Tongue (tissue), 2 donors: Measurements from ENCODE around the gene LIMK1. TPM values are rescaled to one million over a fixed set of nuclear protein-coding genes. Genes with fewer than 3 reads are reported as not detected.
"Not testable (repeated sequence)": the region's sequence is repeated elsewhere in the genome, so short reads cannot be mapped to it uniquely, and the experiment has no call there.

Experiments
- DNase-seq: peaks from one replicate; pipeline ENCODE4 v3.0.0-alpha.2; 2015
- total RNA-seq: library from RNA; depleted of rRNA; stranded (reverse); fragments of >200 nt; gene quantifications from one replicate; pipeline ENCODE4 v1.2.3, GENCODE V29; 2014

The LIMK1 gene
- total RNA-seq, 1 donor from 2014 or later: 11.3 TPM

GRCh38 chr7:74084722-74085578 lies 1.3 kb downstream of the LIMK1 start:
- no peak for DNase-seq

GRCh38 chr7:74087791-74088453 lies 4.3 kb downstream of the LIMK1 start:
- DNase-seq: no peak

- DNase-seq: no peak
These were observed 8.8 kb downstream of the LIMK1 start for GRCh38 chr7:74092321-74092963.

- DNase-seq: no peak
These were observed 9.4 kb downstream of the LIMK1 start for GRCh38 chr7:74092964-74093471.

- no peak for DNase-seq
These were observed 10.1 kb downstream of the LIMK1 start for GRCh38 chr7:74093671-74094223.

- DNase-seq: peak; percentile 70
These were observed 10.9 kb downstream of the LIMK1 start for GRCh38 chr7:74094224-74095101.

GRCh38 chr7:74095135-74095534 lies 11.5 kb downstream of the LIMK1 start:
- DNase-seq: no peak

- DNase-seq: no peak
These were observed 14.5 kb downstream of the LIMK1 start for GRCh38 chr7:74097937-74098614.

- DNase-seq: no peak
These were observed 15.4 kb downstream of the LIMK1 start for GRCh38 chr7:74099031-74099430.

- DNase-seq: peak; percentile 94
These were observed 17.6 kb downstream of the LIMK1 start for GRCh38 chr7:74101061-74101681.

GRCh38 chr7:74103219-74103772 lies 19.7 kb downstream of the LIMK1 start:
- DNase-seq: no peak

GRCh38 chr7:74104702-74105101 lies 21.1 kb downstream of the LIMK1 start:
- peak; percentile 44 for DNase-seq

GRCh38 chr7:74105992-74106391 lies 22.4 kb downstream of the LIMK1 start:
- no peak for DNase-seq

- DNase-seq: no peak
These were observed 23.2 kb downstream of the LIMK1 start for GRCh38 chr7:74106846-74107245.

GRCh38 chr7:74115326-74115725 lies 31.7 kb downstream of the LIMK1 start:
- no peak for DNase-seq

- DNase-seq: no peak
These were observed 32.8 kb downstream of the LIMK1 start for GRCh38 chr7:74116356-74116755.

GRCh38 chr7:74119831-74120230 lies 36.2 kb downstream of the LIMK1 start:
- no peak for DNase-seq

- no peak for DNase-seq
These were observed 38.0 kb downstream of the LIMK1 start for GRCh38 chr7:74121401-74122249.

- not testable (repeated sequence) for DNase-seq
These were observed 40.3 kb downstream of the LIMK1 start for GRCh38 chr7:74123892-74124291.
